T-cell (primary cell): ENCODE data around the gene COG1. TPM values are rescaled to one million over a fixed set of nuclear protein-coding genes. Genes with fewer than 3 reads are reported as not detected.
A peak's percentile ranks its signal among the peaks of the same experiment; 100 is the strongest.

ENCODE experiments used
- ATAC-seq, 4 experiments: fragments of 200-7000 bp in 3 of 4; fragments of 150-1000 bp in 1 of 4; cut with Tn5 transposase; replicated peaks in 1 of 4; 1 replicate in 3 of 4; 2 replicates in 1 of 4; pipeline ENCODE4 v1.10.0; 2021; ENCODE audit warnings: moderate library complexity in 3 of 4, mild to moderate bottlenecking in 2 of 4, moderate number of reproducible peaks in 1 of 4
- CTCF ChIA-PET, 2 donors: fragments of 300-600 bp; sonication (Branson Sonifier 250); formaldehyde crosslinking; loops; one replicate each; lab custom pipeline; 2022; ENCODE audit warnings: antibody characterized with exemption in 2 of 2; lab: Charles Lee
- POLR2A ChIA-PET, 2 donors: fragments of 300-600 bp; sonication (Branson Sonifier 250); formaldehyde crosslinking; loops; one replicate each; lab custom pipeline; 2022; ENCODE audit warnings: antibody characterized with exemption in 2 of 2; lab: Charles Lee
- DNase-seq, 35 experiments: peaks; one replicate each; pipeline versions ENCODE4 v3.0.0 to v3.0.0-alpha.2; 2013 to 2023
- H3K27ac ChIP-seq: one replicate; pipeline ENCODE4 v1.5.1; 2013; ENCODE audit warnings: low read length
- H3K27me3 ChIP-seq, 2 experiments: replicated peaks in 1 of 2; 1 replicate in 1 of 2; 2 replicates in 1 of 2; pipeline versions ENCODE4 v1.6.1 to v1.7.0; 2013; ENCODE audit warnings: low read length in 1 of 2, mixed read lengths in 1 of 2; ENCODE audit not compliant: control insufficient read depth in 2 of 2, insufficient read depth in 2 of 2; ENCODE audit errors: extremely low read depth in 1 of 2
- H3K36me3 ChIP-seq, 2 donors: 1 replicate in 1 of 2; 2 replicates in 1 of 2; pipeline versions ENCODE4 v1.6.1 to v1.7.0; 2013; ENCODE audit warnings: low read length in 1 of 2; ENCODE audit not compliant: control insufficient read depth in 2 of 2, insufficient read depth in 1 of 2; ENCODE audit errors: extremely low read depth in 1 of 2
- H3K4me1 ChIP-seq, 2 experiments: 1 replicate in 1 of 2; 2 replicates in 1 of 2; pipeline versions ENCODE4 v1.6.1 to v1.7.0; 2013; ENCODE audit warnings: low read length in 2 of 2, mixed read lengths in 1 of 2; ENCODE audit not compliant: insufficient read depth in 2 of 2, control insufficient read depth in 1 of 2; ENCODE audit errors: extremely low read depth in 1 of 2
- H3K4me3 ChIP-seq, 2 donors: 1 replicate in 1 of 2; 2 replicates in 1 of 2; pipeline versions ENCODE4 v1.5.1 to v1.7.0; 2013; ENCODE audit warnings: mild to moderate bottlenecking in 2 of 2, low read length in 1 of 2, moderate library complexity in 1 of 2; ENCODE audit not compliant: control insufficient read depth in 1 of 2; ENCODE audit errors: extremely low read depth in 1 of 2
- H3K9me3 ChIP-seq: 2 replicates; pipeline ENCODE4 v1.7.0; 2013
- H3K27ac Mint-ChIP-seq, 2 donors: one replicate each; pipeline ENCODE4 v1.8.0; 2020 to 2021; ENCODE audit warnings: mild to moderate bottlenecking in 2 of 2, mixed read lengths in 2 of 2
- H3K27me3 Mint-ChIP-seq, 2 donors: one replicate each; pipeline ENCODE4 v1.8.0; 2021 to 2022; ENCODE audit warnings: mixed read lengths in 2 of 2
- H3K36me3 Mint-ChIP-seq: one replicate; pipeline ENCODE4 v1.8.0; 2021; ENCODE audit warnings: mixed read lengths
- H3K4me1 Mint-ChIP-seq, 3 donors: one replicate each; pipeline ENCODE4 v1.8.0; 2020 to 2022; ENCODE audit warnings: mixed read lengths in 3 of 3, mild to moderate bottlenecking in 1 of 3
- H3K4me3 Mint-ChIP-seq, 3 donors: one replicate each; pipeline ENCODE4 v1.8.0; 2020 to 2022; ENCODE audit warnings: mild to moderate bottlenecking in 3 of 3, mixed read lengths in 3 of 3, moderate library complexity in 3 of 3
- H3K9me3 Mint-ChIP-seq, 3 donors: one replicate each; pipeline ENCODE4 v1.8.0; 2020 to 2022; ENCODE audit warnings: mixed read lengths in 3 of 3
- WGBS: methylation state at CpG from one replicate; pipeline ENCODE4 v1.1.5; 2013; ENCODE audit warnings: missing lambda C conversion rate; ENCODE audit not compliant: insufficient coverage; 5-methylcytosine and 5-hydroxymethylcytosine counted together
- total RNA-seq, 35 experiments: library from RNA in 6 of 35; stranded (reverse) in 6 of 35; fragments of 120-200 nt in 1 of 35; gene quantifications; one replicate each; pipeline versions ENCODE4 v1.2.1 to v1.2.4 and lab custom pipeline; 2013 to 2026

COG1 gene
- total RNA-seq, 5 donors from 2014 or later (not counting 1 experiment from before 2014, with no cell fraction given) = 66.3 to 77.2 (median 73.3) TPM

DNA sequence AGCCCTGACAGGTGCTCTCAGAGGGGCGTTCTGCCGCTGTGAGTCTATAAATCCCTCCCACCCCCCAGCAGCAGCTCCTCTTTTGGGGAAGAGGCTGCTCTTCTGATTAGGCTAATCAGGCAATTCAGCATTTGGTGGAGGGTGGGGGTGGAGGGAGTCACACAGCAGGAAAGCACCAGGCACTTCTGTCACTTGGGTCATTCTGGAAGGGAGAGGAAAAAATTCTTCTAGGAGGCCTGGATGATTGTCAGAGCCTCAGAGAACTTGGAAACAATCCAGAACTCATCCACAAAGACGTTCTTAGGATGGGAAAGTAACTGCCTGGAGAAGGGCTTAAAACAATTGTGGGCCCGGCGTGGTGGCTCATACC, 35.3 kb upstream of the COG1 start:
- Mint-ChIP-seq H3K4me1 (peaks cover 7 to 9% (median 8%) of the 10 kb centered on the region in 3 donors), H3K36me3 (no peaks in the 10 kb centered on the region), H3K4me3 (no peak overlapping the region), H3K27me3 (peaks cover 18 to 31% of the 10 kb centered on the region in 2 donors), H3K27ac (no peak overlapping the region), H3K9me3 (no peaks in the 10 kb centered on the region)
- Histone ChIP-seq H3K36me3 (no peaks in the 10 kb centered on the region), H3K9me3 (no peaks in the 10 kb centered on the region), H3K27me3 (peaks cover 3 to 34% of the 10 kb centered on the region in 2 experiments), H3K4me3 (no peak overlapping the region), H3K4me1 (peaks cover 0 to 5% of the 10 kb centered on the region in 2 experiments), H3K27ac (no peak overlapping the region)
- DNase-seq = no peak
- ChIA-PET POLR2A (no interaction called here), CTCF (interaction anchor here (0.5 to 2.7 kb wide), 5 partner anchors 14 to 598 kb away, joined by 4 to 25 read pairs (median 6); no protein-coding TSS in a partner anchor)
- ATAC-seq = no peak
- no CpG with 5 or more reads among the region's 5 CpGs for WGBS

DNA sequence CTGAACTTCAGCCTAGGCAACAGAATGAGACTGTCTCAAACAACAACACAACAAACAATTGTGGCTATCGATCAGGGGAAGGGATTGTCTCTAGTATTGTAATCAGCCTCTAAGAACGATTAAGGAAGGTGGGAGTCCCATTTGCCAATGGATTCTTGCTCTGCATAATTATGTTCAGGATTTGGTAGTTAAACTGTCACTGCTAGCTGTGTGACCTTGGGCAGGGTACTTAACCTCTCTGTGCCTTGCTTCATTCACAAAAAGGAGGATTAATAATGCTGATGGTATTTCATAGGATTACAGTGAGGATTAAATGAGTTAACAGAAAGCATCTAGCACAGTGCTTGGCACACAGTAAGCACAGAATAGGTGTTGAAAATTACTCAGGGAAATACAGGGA, 34.7 kb upstream of the COG1 start:
- Histone ChIP-seq H3K36me3 (no peaks in the 10 kb centered on the region), H3K9me3 (no peaks in the 10 kb centered on the region), H3K27ac (no peak overlapping the region), H3K4me3 (no peak overlapping the region), H3K4me1 (peaks cover 0 to 5% of the 10 kb centered on the region in 2 experiments), H3K27me3 (peaks cover 3 to 40% of the 10 kb centered on the region in 2 experiments)
- POLR2A ChIA-PET = no interaction called here
- Mint-ChIP-seq H3K27ac (no peak overlapping the region), H3K4me1 (peaks cover 6 to 8% (median 7%) of the 10 kb centered on the region in 3 donors), H3K4me3 (no peak overlapping the region), H3K27me3 (peaks cover 25 to 37% of the 10 kb centered on the region in 2 donors), H3K36me3 (no peaks in the 10 kb centered on the region), H3K9me3 (no peaks in the 10 kb centered on the region)
- CTCF ChIA-PET = interaction anchor here in 1 of 2 donors (2.7 kb wide), 1 partner anchor 431 kb away, joined by 25 read pairs; no protein-coding TSS in a partner anchor
- 60% methylated on average over 1 of the region's 2 CpGs for WGBS
- ATAC-seq = no peak
- DNase-seq = no peak

DNA sequence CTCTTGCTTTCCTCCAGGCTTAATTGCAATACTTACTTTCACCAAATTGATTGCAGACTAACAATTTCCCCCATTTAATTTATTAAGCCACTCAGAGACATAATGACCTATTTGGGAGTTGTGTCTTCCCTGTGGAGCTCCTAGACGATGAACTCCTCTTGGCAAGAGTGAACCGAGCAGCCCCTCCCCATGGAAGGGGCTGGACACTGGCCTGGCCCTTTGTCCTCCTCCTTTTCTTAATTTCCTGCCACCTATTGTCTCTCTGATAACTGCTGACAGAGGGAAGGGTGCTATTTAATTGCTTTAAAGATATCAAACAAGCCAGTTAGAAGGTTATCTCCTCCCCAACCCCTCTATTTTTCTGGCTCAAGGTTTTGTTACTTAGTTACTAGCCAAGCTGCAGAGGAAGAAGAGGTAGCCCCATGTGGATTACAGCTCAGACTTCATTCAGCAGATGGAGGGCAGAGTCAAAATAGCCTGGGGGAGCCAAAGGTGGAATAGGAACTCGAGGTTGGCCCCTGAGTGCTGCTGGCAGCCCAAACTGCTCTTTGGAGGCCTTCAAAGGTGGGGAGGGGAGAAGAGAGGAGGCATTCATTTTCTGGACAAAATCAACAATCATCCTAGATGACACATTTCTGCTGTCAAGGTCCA, 31.8 kb upstream of the COG1 start:
- H3K4me3 ChIP-seq = no peak overlapping the region
- DNase-seq (no peak), ATAC-seq (no peak)
- no CpG with 5 or more reads among the region's 3 CpGs for WGBS
- peaks cover 9 to 61% of the 10 kb centered on the region in 2 experiments for H3K27me3 ChIP-seq
- no peaks in the 10 kb centered on the region for H3K9me3 ChIP-seq
- H3K4me1 ChIP-seq = peaks cover 2 to 21% of the 10 kb centered on the region in 2 experiments
- Mint-ChIP-seq H3K4me1 (peaks cover 10 to 27% (median 14%) of the 10 kb centered on the region in 3 donors), H3K36me3 (no peaks in the 10 kb centered on the region), H3K9me3 (no peaks in the 10 kb centered on the region), H3K27ac (no peak overlapping the region), H3K27me3 (peaks cover 44 to 60% of the 10 kb centered on the region in 2 donors), H3K4me3 (no peak overlapping the region)
- H3K27ac ChIP-seq = no peak overlapping the region
- H3K36me3 ChIP-seq = no peaks in the 10 kb centered on the region
- CTCF ChIA-PET = no interaction called here
- POLR2A ChIA-PET = no interaction called here

DNA sequence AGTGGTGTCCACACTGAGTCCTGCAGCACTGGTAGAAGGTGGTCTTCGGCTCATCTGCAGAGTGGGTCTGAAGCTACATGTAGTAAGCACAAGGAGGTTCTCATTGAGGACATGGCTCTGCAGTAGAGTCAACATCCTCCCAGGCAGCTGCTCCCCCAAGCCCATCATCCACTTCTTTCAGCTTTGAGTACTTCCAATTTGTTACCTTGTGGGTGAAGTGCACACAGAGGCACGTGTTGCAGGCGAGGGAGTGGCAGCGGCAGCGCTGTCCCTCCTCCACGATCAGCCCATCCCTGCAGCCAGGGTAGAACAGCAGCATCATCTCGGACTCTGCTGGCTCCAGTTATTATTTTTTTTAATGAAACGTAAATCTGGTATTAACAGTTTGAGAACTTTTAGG, 29.8 kb upstream of the COG1 start:
- Mint-ChIP-seq H3K4me3 (no peak overlapping the region), H3K36me3 (no peaks in the 10 kb centered on the region), H3K27me3 (peaks cover 61 to 76% of the 10 kb centered on the region in 2 donors), H3K27ac (no peak overlapping the region), H3K9me3 (no peaks in the 10 kb centered on the region), H3K4me1 (peaks cover 21 to 39% (median 22%) of the 10 kb centered on the region in 3 donors)
- no peak overlapping the region for H3K27ac ChIP-seq
- ChIA-PET POLR2A (no interaction called here), CTCF (no interaction called here)
- H3K4me3 ChIP-seq = no peak overlapping the region
- no peak for DNase-seq
- 61% methylated on average over 6 of the region's 8 CpGs for WGBS
- H3K27me3 ChIP-seq = peaks cover 16 to 61% of the 10 kb centered on the region in 2 experiments
- H3K36me3 ChIP-seq = no peaks in the 10 kb centered on the region
- H3K4me1 ChIP-seq = peaks cover 2 to 27% of the 10 kb centered on the region in 2 experiments
- H3K9me3 ChIP-seq = no peaks in the 10 kb centered on the region
- no peak for ATAC-seq

DNA sequence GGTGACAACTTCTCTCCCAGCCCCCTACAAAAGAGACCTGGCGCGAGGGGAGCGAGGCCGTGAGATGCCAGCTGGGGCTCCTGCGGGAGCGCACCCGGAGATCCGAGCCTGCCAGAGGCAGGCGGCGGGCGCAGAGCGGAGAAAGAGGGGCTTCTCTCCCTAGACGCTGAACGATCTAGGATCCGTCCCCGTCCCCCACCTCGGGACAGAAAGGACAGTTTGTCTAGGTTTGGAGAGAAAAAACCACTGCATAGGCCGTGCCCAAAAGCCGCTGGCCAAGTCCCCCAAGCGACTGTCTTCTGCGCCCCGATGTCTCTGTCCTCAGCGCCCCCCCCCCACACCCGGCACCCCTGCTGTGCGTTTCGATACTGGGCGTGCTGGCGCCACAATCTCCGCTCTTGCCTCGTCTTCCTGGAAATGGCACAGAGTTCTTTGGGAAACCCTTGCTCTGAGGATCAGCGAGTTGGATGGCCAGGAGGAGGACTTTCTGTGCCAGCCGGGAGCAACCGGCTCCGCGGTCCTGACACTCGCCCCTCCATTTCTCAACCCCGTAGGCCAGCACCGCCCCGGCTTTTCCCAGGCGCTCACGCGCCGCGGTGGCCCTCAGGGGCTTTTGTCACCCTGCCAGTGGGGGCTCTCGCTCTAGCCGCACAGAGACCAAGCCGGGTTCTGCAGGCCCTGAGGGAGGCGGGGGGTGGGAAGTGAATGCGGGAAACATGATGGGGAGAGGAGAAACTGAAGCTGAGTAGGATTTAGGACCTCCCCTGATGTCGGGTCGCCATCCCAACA, 27.0 kb upstream of the COG1 start:
- ATAC-seq (peak in 1 of 4 experiments; percentile 23), DNase-seq (no peak)
- Histone ChIP-seq H3K36me3 (no peaks in the 10 kb centered on the region), H3K27me3 (peaks cover 17 to 57% of the 10 kb centered on the region in 2 experiments), H3K4me3 (peak overlapping the region in 1 of 2 donors; percentile 68), H3K4me1 (peaks cover 2 to 27% of the 10 kb centered on the region in 2 experiments), H3K9me3 (no peaks in the 10 kb centered on the region), H3K27ac (no peak overlapping the region)
- WGBS = 1% methylated on average over 36 of the region's 51 CpGs
- Mint-ChIP-seq H3K27ac (no peak overlapping the region), H3K36me3 (no peaks in the 10 kb centered on the region), H3K4me3 (peak overlapping the region; percentile 44 to 66 (median 55)), H3K27me3 (peaks cover 59 to 73% of the 10 kb centered on the region in 2 donors), H3K4me1 (peaks cover 19 to 35% (median 21%) of the 10 kb centered on the region in 3 donors), H3K9me3 (no peaks in the 10 kb centered on the region)
- ChIA-PET POLR2A (no interaction called here), CTCF (no interaction called here)
